HUES64 (cell line): ENCODE results near the gene ANO6.

Experiments used
- H3K27ac ChIP-seq: 2 replicates; pipeline ENCODE4 v1.7.0; 2013; ENCODE audit warnings: low read depth, low read length, inconsistent platforms
- H3K27me3 ChIP-seq: 2 replicates; pipeline ENCODE4 v1.6.1; 2013; ENCODE audit warnings: mild to moderate bottlenecking, low read length; ENCODE audit not compliant: insufficient read depth
- H3K36me3 ChIP-seq: 2 replicates; pipeline ENCODE4 v1.6.1; 2013; ENCODE audit warnings: mild to moderate bottlenecking, low read length; ENCODE audit not compliant: insufficient read depth
- H3K4me1 ChIP-seq: 2 replicates; pipeline ENCODE4 v1.6.1; 2013; ENCODE audit warnings: mild to moderate bottlenecking, low read length, moderate library complexity; ENCODE audit not compliant: insufficient read depth
- H3K4me3 ChIP-seq: 2 replicates; pipeline ENCODE4 v1.5.1; 2013; ENCODE audit warnings: mild to moderate bottlenecking, low read length, moderate library complexity
- H3K9ac ChIP-seq: 2 replicates; pipeline ENCODE4 v1.6.1; 2013; ENCODE audit warnings: mild to moderate bottlenecking, low read depth, low read length
- H3K9me3 ChIP-seq: 2 replicates; pipeline ENCODE4 v1.6.1; 2013; ENCODE audit warnings: low read depth, low read length; ENCODE audit not compliant: insufficient read depth
- WGBS: fragments of 150-250, 120-280 bp; methylation state at CpG from one replicate; pipeline ENCODE4 v1.1.7; 2013; ENCODE audit warnings: missing lambda C conversion rate; 5-methylcytosine and 5-hydroxymethylcytosine counted together

ANO6 gene

DNA sequence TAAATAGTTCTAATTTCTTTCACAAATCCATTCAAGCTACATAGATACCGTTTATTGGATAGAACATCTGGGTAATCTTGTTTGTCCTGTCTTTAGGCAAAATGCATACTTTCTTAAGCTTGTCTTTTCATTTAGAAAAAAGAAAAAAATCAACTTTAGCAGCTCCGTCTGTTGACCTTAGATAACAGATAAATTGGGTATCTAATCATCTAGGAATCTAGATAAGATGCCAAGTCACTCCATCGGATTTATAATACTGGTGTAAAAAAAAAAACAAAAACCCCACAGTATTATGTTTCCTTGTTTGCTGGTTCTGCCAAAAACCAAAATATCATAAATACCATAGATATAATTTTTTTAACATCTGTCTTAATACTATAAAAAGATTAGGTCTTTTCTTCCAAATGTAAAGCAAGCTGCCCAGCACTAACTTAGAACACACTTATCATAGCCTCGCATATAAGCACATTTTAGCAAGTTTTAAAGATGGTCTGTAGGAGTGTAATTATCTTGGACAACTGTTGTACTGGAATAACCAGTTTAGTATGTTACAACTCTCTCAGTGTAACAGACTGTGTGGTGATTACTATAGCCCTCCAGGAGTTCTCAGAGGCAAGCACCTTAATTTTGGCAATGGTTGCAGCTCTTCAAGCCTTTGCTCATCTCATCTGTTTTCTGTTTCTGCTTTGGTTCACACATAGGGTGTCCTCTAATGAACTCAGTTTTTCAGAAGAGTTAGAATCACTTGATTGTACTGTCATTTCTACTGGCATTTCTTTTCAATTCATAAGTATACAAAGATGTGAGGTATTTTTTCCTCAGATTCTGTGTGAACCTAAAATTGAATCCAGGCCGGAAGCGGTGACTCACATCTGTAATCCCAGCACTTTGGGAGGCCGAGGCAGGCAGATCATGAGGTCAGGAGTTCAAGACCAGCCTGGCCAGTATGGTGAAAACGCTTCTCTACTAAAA is 83.1 kb downstream of the ANO6 start:
- Histone ChIP-seq H3K27me3 (no peaks in the 10 kb centered on the region), H3K9me3 (no peaks in the 10 kb centered on the region), H3K36me3 (0 out of 2 replicates have a peak, but pooled peaks cover 6% of the 10 kb centered on the region), H3K27ac (no peak overlapping the region), H3K4me3 (no peak overlapping the region), H3K4me1 (0 out of 2 replicates have a peak, but pooled peaks cover 2% of the 10 kb centered on the region), H3K9ac (no peak overlapping the region)
- 94% methylated on average over 7 of the region's 8 CpGs for WGBS

DNA sequence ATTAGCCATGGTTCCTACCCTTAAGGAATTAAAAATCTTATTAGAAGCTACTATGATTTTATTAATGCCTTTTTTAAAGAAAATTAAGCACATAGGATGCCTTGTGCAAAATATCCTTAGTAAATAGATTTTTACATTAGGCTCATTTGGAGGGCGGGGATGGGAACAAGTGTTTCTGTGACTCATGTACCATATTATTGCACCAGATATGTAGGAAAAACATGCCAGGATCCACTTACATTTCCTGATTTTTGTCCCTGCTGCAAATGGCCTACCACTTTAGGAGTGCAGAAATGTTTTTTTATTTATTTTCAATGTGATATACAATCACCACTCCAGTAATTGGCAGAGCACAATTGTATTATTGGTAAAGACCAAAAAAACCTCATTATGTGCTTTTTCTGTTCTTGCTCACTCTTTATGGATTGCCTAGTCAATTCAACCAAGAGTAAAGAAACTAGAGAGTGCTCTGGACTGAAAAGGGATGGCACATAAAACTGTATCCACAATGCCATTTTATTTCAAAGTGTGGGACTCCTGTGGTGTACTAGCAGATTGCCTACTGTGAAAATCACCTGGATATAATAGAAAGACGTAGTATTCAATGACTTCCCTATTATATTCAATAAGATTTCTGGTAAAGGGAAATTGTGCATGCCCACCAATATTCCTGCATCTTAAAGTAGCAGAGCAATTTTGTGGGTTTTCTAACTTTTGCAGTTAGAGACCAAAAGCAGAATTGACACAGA is 86.9 kb downstream of the ANO6 start:
- no peaks in the 10 kb centered on the region for H3K9me3 ChIP-seq
- 100% methylated on average over 1 of the region's 2 CpGs for WGBS
- no peaks in the 10 kb centered on the region for H3K27me3 ChIP-seq
- H3K36me3 ChIP-seq: peaks cover 14% of the 10 kb centered on the region; the same call in 1 of the 2 replicates
- 0 out of 2 replicates have a peak, but pooled peaks cover 2% of the 10 kb centered on the region for H3K4me1 ChIP-seq
- H3K4me3 ChIP-seq: no peak overlapping the region
- no peak overlapping the region for H3K27ac ChIP-seq
- no peak overlapping the region for H3K9ac ChIP-seq

DNA sequence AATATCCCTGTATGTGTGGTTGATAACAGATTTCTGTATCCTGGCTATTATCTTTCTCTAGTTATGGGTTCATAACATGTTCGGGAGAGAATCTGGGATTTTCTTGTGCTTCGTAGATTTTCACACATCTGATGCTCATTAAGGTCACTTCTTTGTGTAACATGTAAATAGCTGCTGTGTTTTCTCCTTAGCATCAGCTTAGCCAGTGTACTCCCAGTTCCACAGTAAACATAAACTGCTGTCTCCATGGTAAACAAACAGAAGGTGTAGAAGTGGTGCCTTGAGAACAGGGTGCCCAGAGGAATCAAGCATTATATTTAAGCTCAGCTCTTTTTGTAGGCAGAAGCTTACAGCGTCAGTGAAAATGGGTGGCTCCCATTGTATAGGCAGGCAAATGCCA is 88.0 kb downstream of the ANO6 start:
- H3K27ac ChIP-seq: no peak overlapping the region
- no peak overlapping the region for H3K9ac ChIP-seq
- H3K4me1 ChIP-seq: no peaks in the 10 kb centered on the region
- H3K4me3 ChIP-seq: no peak overlapping the region
- H3K9me3 ChIP-seq: no peaks in the 10 kb centered on the region
- 94% methylated on average over 3 of the region's 3 CpGs for WGBS
- peaks cover 14% of the 10 kb centered on the region; the same call in 1 of the 2 replicates for H3K36me3 ChIP-seq
- no peaks in the 10 kb centered on the region for H3K27me3 ChIP-seq

DNA sequence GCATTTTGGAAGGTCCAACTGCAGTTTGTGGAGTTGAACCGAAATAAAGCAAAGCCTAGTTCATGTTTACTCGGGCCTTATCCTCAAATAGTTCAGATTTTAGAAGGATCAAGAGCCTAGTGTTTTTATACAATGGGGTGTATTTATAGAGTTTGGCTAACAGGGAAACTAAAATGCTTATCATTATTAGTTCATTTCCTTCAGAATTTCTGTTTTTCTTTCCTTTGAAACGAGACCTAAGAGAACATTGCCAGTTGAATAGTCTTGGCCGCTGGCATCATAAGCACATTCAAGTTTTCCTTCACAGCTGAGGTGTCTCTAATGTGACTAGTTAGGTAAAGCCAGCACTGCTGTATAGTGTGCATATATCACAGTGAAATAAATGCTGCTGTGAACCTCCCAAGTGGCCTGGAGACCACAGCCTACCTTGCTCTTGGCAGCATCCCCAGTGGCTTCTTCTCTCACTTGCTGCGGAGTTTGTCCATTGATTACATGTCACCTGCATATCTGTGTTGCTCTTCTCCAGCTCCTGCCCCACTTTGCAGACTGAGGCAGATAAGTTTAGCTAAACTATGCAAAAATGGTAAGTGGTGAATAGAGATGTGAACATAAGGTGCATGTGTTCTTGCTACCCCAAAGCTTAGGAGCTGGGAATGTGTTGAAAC is 88.8 kb downstream of the ANO6 start:
- over 99% methylated on average over 5 of the region's 5 CpGs for WGBS
- no peak overlapping the region for H3K9ac ChIP-seq
- H3K9me3 ChIP-seq: no peaks in the 10 kb centered on the region
- H3K4me1 ChIP-seq: no peaks in the 10 kb centered on the region
- H3K36me3 ChIP-seq: peaks cover 14% of the 10 kb centered on the region; the same call in 1 of the 2 replicates
- H3K27ac ChIP-seq: no peak overlapping the region; the same call in 1 of the 2 replicates
- no peak overlapping the region for H3K4me3 ChIP-seq
- H3K27me3 ChIP-seq: no peaks in the 10 kb centered on the region

DNA sequence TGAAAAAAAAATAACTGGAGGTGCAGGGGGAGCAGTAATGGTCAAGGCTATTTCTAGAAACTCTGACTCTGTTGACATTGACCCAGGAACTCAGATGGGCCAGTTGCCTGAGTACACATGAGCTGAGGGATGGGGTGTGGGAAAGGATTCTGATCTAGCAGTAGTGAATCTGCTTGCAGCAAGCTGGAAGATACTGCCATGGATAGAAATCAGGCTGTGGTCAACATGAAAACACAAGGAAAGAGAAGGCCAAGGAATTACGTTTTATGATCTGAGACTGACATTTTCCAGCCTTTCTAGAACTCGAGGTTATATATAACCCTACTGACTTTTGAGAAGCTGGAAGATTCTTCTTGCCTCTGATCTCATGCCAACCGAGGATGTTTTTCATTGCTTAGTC is 90.0 kb downstream of the ANO6 start:
- 96% methylated on average over 3 of the region's 3 CpGs for WGBS
- Histone ChIP-seq H3K36me3 (peaks cover 14% of the 10 kb centered on the region; the same call in 1 of the 2 replicates), H3K27me3 (no peaks in the 10 kb centered on the region), H3K9me3 (no peaks in the 10 kb centered on the region), H3K4me1 (no peaks in the 10 kb centered on the region), H3K4me3 (no peak overlapping the region), H3K9ac (no peak overlapping the region), H3K27ac (no peak overlapping the region)

DNA sequence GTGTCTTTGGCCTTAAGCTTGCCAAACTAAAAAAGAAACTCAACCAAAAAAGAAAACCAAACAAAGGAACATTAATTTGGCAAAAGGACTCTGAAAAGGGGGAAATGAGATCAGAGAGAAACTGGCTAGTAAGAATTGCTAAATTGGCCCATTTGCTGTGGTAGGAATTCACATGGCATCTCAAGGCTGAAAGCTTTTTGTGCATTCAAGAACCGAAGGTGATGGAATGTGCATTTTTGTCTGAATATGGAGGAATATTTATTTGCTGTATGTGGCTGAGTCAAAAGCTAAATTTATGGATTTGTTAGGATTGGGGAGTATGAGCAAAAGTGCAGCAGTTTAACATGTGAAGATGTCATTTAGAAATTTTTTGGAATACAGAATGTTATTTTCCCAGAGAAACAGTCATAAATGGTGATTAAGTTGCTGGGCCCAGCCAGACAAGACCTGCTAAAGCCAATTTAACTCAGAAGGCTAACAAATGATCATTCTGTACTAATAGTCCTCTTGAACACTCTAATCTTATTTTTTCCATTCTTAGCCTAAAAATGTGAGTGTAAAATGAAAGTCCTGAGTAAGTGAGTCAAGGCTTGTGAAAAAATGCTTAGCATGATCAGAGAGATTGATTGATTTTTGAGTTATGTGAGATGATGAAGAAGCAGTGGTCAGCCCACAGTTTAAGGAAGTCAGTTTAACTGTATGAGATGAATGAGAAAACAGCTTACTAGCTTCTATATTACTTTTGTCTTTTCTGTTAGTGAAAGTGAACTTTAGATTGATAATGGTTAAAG is 94.1 kb downstream of the ANO6 start:
- H3K9me3 ChIP-seq: no peaks in the 10 kb centered on the region
- no peaks in the 10 kb centered on the region for H3K4me1 ChIP-seq
- H3K27ac ChIP-seq: no peak overlapping the region
- H3K36me3 ChIP-seq: peaks cover 13% of the 10 kb centered on the region
- H3K4me3 ChIP-seq: no peak overlapping the region
- H3K27me3 ChIP-seq: no peaks in the 10 kb centered on the region
- no peak overlapping the region for H3K9ac ChIP-seq
- 90% methylated on average over 1 of the region's 1 CpG for WGBS

DNA sequence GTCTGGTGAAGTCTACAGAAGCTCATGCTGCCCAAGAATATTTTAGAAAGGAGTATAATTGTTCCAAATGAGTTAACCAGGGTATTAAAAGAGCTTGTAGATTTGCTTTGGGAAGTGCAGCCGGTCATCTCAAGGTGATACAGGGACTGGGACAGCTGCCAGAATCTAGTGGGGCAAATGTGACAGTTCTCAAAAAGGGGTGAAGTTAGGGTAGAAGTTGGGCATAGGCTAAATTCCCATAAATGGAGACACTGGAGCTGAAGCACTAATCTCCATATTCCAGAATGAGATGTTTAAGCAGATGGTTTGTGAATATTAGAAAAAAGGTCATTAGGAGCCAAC is 94.7 kb downstream of the ANO6 start:
- Histone ChIP-seq H3K27me3 (no peaks in the 10 kb centered on the region), H3K4me1 (no peaks in the 10 kb centered on the region), H3K4me3 (no peak overlapping the region), H3K36me3 (peaks cover 19% of the 10 kb centered on the region), H3K9ac (no peak overlapping the region), H3K9me3 (no peaks in the 10 kb centered on the region), H3K27ac (no peak overlapping the region)
- WGBS: 86% methylated on average over 1 of the region's 1 CpG

DNA sequence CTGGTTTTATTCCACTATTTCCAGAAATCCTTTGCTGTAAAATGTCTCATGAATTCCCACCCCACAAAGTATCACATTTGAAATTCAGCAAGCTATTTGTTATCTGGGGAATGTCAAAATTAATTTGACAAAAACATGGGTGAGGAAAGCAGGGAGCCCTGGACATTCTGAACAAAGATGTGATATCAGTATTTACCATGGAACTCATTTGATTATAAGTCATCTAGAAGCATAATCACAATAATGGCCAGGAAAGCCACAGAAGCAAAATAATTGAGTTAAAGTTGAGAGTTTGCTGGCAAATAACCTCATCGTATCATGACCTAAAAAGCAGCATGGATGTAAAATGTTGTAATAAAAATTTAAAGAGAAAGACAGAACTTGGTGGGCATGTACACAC is 96.1 kb downstream of the ANO6 start:
- Histone ChIP-seq H3K9me3 (peaks cover 5% of the 10 kb centered on the region; the same call in 1 of the 2 replicates), H3K4me1 (no peaks in the 10 kb centered on the region), H3K27ac (no peak overlapping the region), H3K36me3 (peaks cover 28% of the 10 kb centered on the region), H3K4me3 (no peak overlapping the region), H3K9ac (no peak overlapping the region), H3K27me3 (no peaks in the 10 kb centered on the region)
- 98% methylated on average over 1 of the region's 1 CpG for WGBS

DNA sequence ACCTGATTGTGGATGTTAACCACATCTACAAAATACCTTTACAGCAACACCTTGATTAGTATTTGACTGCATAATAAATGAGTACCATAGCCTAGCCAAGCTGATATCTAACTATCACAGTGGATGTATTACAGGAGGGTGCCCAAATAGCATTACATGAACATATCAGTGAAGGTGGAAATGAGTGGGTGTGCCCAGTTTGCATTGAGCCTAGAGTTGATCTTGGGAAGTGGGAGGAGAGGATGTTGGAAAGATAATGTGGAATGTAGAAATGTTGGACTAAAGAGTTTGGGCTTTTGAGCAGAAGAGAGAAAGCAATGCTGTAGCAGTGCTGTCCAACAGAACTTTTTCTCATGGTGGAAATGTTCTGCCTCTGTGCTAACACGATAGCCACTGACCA is 98.9 kb downstream of the ANO6 start:
- Histone ChIP-seq H3K27ac (no peak overlapping the region), H3K9ac (no peak overlapping the region), H3K36me3 (peaks cover 28% of the 10 kb centered on the region), H3K4me1 (no peaks in the 10 kb centered on the region), H3K4me3 (no peak overlapping the region), H3K27me3 (no peaks in the 10 kb centered on the region), H3K9me3 (peaks cover 5% of the 10 kb centered on the region; the same call in 1 of the 2 replicates)
- WGBS: 100% methylated on average over 1 of the region's 1 CpG

DNA sequence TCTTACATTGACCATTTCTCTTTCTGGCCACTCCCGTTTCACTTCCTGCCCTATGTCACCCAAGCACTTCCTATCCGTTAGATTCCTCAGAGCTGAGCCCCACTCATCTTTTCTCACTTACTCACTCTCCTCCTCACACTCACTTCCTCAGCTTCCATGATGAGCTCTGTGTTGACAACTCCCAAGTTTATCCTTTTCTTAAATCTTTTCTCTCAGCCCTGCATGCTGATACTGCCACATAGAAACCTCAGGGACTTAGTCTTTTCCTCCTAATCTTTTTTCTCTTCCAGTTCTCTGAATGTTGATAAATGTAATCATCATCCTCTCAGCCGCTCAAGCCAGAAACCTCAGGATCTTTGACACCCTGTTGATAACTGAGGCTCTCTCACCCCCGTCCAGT is 99.6 kb downstream of the ANO6 start:
- 96% methylated on average over 4 of the region's 4 CpGs for WGBS
- no peaks in the 10 kb centered on the region for H3K27me3 ChIP-seq
- H3K4me3 ChIP-seq: no peak overlapping the region
- no peak overlapping the region for H3K27ac ChIP-seq
- H3K36me3 ChIP-seq: peaks cover 28% of the 10 kb centered on the region
- peaks cover 5% of the 10 kb centered on the region; the same call in 1 of the 2 replicates for H3K9me3 ChIP-seq
- H3K9ac ChIP-seq: no peak overlapping the region
- H3K4me1 ChIP-seq: no peaks in the 10 kb centered on the region
